Liver (tissue), 9 donors: Measurements from ENCODE around the gene CDH13. TPM values are rescaled to one million over a fixed set of nuclear protein-coding genes. Genes with fewer than 3 reads are reported as not detected.

Experiments used
- DNase-seq: peaks from one replicate; pipeline ENCODE4 v3.0.0-alpha.2; 2017; ENCODE audit warnings: low spot score
- H3K27ac ChIP-seq, 2 donors: one replicate each; pipeline ENCODE4 v1.7.0; 2013; ENCODE audit warnings: inconsistent platforms in 2 of 2, low read length in 2 of 2, control low read depth in 1 of 2, low read depth in 1 of 2, mild to moderate bottlenecking in 1 of 2
- H3K27me3 ChIP-seq, 4 donors: one replicate each; pipeline versions ENCODE4 v1.6.1 to v1.7.0; 2013; ENCODE audit warnings: low read length in 3 of 4, inconsistent platforms in 1 of 4, mild to moderate bottlenecking in 1 of 4, moderate library complexity in 1 of 4; ENCODE audit not compliant: control insufficient read depth in 4 of 4, insufficient read depth in 4 of 4
- H3K36me3 ChIP-seq, 4 donors: one replicate each; pipeline versions ENCODE4 v1.6.1 to v1.7.0; 2013; ENCODE audit warnings: low read length in 3 of 4, mild to moderate bottlenecking in 3 of 4, low read depth in 1 of 4, moderate library complexity in 1 of 4; ENCODE audit not compliant: control insufficient read depth in 4 of 4, insufficient read depth in 3 of 4
- H3K4me1 ChIP-seq, 4 donors: one replicate each; pipeline versions ENCODE4 v1.6.1 to v1.7.0; 2013; ENCODE audit warnings: low read length in 3 of 4, mild to moderate bottlenecking in 3 of 4, moderate library complexity in 1 of 4; ENCODE audit not compliant: control insufficient read depth in 4 of 4, insufficient read depth in 4 of 4
- H3K4me3 ChIP-seq, 3 donors: one replicate each; pipeline versions ENCODE4 v1.6.1 to v1.7.0; 2013; ENCODE audit warnings: low read length in 3 of 3, control low read depth in 1 of 3, low read depth in 1 of 3, mild to moderate bottlenecking in 1 of 3
- H3K9ac ChIP-seq, 2 donors: one replicate each; pipeline ENCODE4 v1.7.0; 2013; ENCODE audit warnings: low read length in 2 of 2, mild to moderate bottlenecking in 2 of 2, moderate library complexity in 2 of 2, control low read depth in 1 of 2, low read depth in 1 of 2
- H3K9me3 ChIP-seq, 4 donors: one replicate each; pipeline versions ENCODE4 v1.6.1 to v1.7.0; 2013; ENCODE audit warnings: low read length in 3 of 4; ENCODE audit not compliant: control insufficient read depth in 4 of 4
- CTCF ChIP-seq: fragments of 150-350 bp; IDR thresholded peaks from 2 replicates; pipeline ENCODE4 v1.5.1; 2017; ENCODE audit warnings: improper control_type of control experiment, low read depth, low read length; ENCODE audit not compliant: missing input control
- EGR1 ChIP-seq, 2 donors: IDR thresholded peaks; 2 replicates each; pipeline ENCODE4 v1.6.1; 2016 to 2018; ENCODE audit warnings: antibody characterized with exemption in 2 of 2, low read depth in 2 of 2
- FOXA1 ChIP-seq: IDR thresholded peaks from 2 replicates; pipeline ENCODE4 v1.6.1; 2016; ENCODE audit warnings: antibody characterized with exemption
- FOXA2 ChIP-seq: IDR thresholded peaks from 2 replicates; pipeline ENCODE4 v1.6.1; 2016; ENCODE audit warnings: antibody characterized with exemption
- GABPA ChIP-seq, 2 donors: IDR thresholded peaks in 1 of 2; conservative IDR thresholded peaks in 1 of 2; 2 replicates each; pipeline ENCODE4 v1.6.1; 2016; ENCODE audit warnings: antibody characterized with exemption in 2 of 2, mild to moderate bottlenecking in 1 of 2, moderate library complexity in 1 of 2
- HNF4A ChIP-seq, 2 donors: conservative IDR thresholded peaks; 2 replicates each; pipeline ENCODE4 v1.6.1; 2016; ENCODE audit warnings: antibody characterized with exemption in 2 of 2, mild to moderate bottlenecking in 2 of 2
- HNF4G ChIP-seq: IDR thresholded peaks from 2 replicates; pipeline ENCODE4 v1.6.1; 2016; ENCODE audit warnings: antibody characterized with exemption
- JUND ChIP-seq, 2 donors: IDR thresholded peaks; 2 replicates each; pipeline ENCODE4 v1.6.1; 2016; ENCODE audit warnings: antibody characterized with exemption in 2 of 2
- MAX ChIP-seq: IDR thresholded peaks from 2 replicates; pipeline ENCODE4 v1.6.1; 2016; ENCODE audit warnings: antibody characterized with exemption
- NR2F2 ChIP-seq: IDR thresholded peaks from 2 replicates; pipeline ENCODE4 v1.6.1; 2016; ENCODE audit warnings: antibody characterized with exemption
- RAD21 ChIP-seq, 2 donors: IDR thresholded peaks; 2 replicates each; pipeline ENCODE4 v1.6.1; 2016; ENCODE audit warnings: antibody characterized with exemption in 2 of 2, mild to moderate bottlenecking in 2 of 2
- RXRA ChIP-seq, 2 donors: IDR thresholded peaks; 2 replicates each; pipeline ENCODE4 v1.6.1; 2017 to 2018; ENCODE audit warnings: antibody characterized with exemption in 2 of 2, mild to moderate bottlenecking in 1 of 2
- SP1 ChIP-seq: IDR thresholded peaks from 2 replicates; pipeline ENCODE4 v1.6.1; 2018; ENCODE audit warnings: antibody characterized with exemption, mild to moderate bottlenecking
- TAF1 ChIP-seq: conservative IDR thresholded peaks from 2 replicates; pipeline ENCODE4 v1.6.1; 2016; ENCODE audit warnings: antibody characterized with exemption, mild to moderate bottlenecking
- YY1 ChIP-seq: IDR thresholded peaks from 2 replicates; pipeline ENCODE4 v1.6.1; 2016; ENCODE audit warnings: antibody characterized with exemption, mild to moderate bottlenecking
- WGBS: extraction: QIAGEN DNeasy Blood & Tissue Kit; methylation state at CpG from one replicate; pipeline ENCODE4 v1.1.7; 2013; 5-methylcytosine and 5-hydroxymethylcytosine counted together
- polyA plus RNA-seq, 2 donors: library from polyadenylated mRNA; stranded (reverse) in 1 of 2; unstranded in 1 of 2; fragments of 200-250 nt in 1 of 2; fragments of >200 nt in 1 of 2; fragmentation: Nextera tagmentation in 1 of 2; extraction: Ambion mirVana in 1 of 2; gene quantifications; one replicate each; pipeline versions ENCODE4 v1.2.1 to v1.2.3, GENCODE V29; 2013 to 2015
- total RNA-seq, 2 donors: library from RNA; depleted of rRNA; stranded (reverse); fragments of >200 nt; gene quantifications; one replicate each; pipeline ENCODE4 v1.2.3, GENCODE V29; 2014
- TF ChIP-seq, protein P1 (sequence below): IDR thresholded peaks from 2 replicates; pipeline ENCODE4 v1.6.1; 2016; ENCODE audit warnings: antibody characterized with exemption
- TF ChIP-seq, protein P2 (sequence below): IDR thresholded peaks from 2 replicates; pipeline ENCODE4 v1.6.1; 2016; ENCODE audit warnings: antibody characterized with exemption
- TF ChIP-seq, protein P3 (sequence below): IDR thresholded peaks from 2 replicates; pipeline ENCODE4 v1.6.1; 2016; ENCODE audit warnings: antibody characterized with exemption, mild to moderate bottlenecking
- donor health status: healthy.
- donor health status: healthy.
- donor health status: healthy.
- donor health status: healthy.
- donor health status: healthy.

CDH13 gene
- total and polyA plus RNA-seq, 4 donors: 0.21 to 1.5 (median 0.58) TPM

DNA sequence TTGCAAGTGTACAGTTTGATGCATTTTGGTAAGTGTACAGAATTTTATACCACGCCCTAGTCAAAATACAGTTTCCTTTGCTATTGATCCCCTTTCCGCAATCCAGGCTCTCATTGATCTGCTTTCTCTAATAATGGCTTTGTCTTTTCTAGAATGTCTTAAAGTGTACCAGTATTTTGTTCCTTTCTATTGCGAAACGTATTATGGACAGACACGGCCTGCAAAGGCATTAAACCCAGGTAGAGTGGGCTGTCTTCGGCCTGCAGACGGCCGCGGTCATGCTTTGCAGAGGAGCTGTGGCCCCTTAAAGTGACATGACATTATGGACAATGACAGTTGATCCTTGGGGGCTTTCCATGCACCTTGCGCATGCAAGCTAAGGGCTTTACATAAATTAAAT lies 1165.1 kb downstream of the CDH13 start:
- no peak overlapping the region for H3K27ac ChIP-seq
- no peaks in the 10 kb centered on the region for H3K36me3 ChIP-seq
- H3K4me3 ChIP-seq: no peak overlapping the region
- no peak for DNase-seq
- no peaks in the 10 kb centered on the region for H3K4me1 ChIP-seq
- no peaks in the 10 kb centered on the region for H3K9me3 ChIP-seq
- 89% methylated on average over 10 of the region's 10 CpGs for WGBS
- no peaks in the 10 kb centered on the region for H3K27me3 ChIP-seq
- TF ChIP-seq, protein P1, sequence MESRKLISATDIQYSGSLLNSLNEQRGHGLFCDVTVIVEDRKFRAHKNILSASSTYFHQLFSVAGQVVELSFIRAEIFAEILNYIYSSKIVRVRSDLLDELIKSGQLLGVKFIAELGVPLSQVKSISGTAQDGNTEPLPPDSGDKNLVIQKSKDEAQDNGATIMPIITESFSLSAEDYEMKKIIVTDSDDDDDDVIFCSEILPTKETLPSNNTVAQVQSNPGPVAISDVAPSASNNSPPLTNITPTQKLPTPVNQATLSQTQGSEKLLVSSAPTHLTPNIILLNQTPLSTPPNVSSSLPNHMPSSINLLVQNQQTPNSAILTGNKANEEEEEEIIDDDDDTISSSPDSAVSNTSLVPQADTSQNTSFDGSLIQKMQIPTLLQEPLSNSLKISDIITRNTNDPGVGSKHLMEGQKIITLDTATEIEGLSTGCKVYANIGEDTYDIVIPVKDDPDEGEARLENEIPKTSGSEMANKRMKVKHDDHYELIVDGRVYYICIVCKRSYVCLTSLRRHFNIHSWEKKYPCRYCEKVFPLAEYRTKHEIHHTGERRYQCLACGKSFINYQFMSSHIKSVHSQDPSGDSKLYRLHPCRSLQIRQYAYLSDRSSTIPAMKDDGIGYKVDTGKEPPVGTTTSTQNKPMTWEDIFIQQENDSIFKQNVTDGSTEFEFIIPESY: no peak
- TF ChIP-seq NR2F2: no peak
- TF ChIP-seq, protein P2, sequence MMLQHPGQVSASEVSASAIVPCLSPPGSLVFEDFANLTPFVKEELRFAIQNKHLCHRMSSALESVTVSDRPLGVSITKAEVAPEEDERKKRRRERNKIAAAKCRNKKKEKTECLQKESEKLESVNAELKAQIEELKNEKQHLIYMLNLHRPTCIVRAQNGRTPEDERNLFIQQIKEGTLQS: no peak
- TF ChIP-seq TAF1: no peak
- TF ChIP-seq RAD21 (IDR thresholded peaks at IDR 0.05): no peak
- TF ChIP-seq FOXA2: no peak
- TF ChIP-seq FOXA1: no peak
- TF ChIP-seq MAX: no peak
- TF ChIP-seq RXRA (IDR thresholded peaks at IDR 0.05): no peak
- no peak for TF ChIP-seq JUND (IDR thresholded peaks at IDR 0.05)
- no peak for TF ChIP-seq HNF4G
- TF ChIP-seq CTCF: no peak
- TF ChIP-seq HNF4A (conservative IDR thresholded peaks at IDR 0.05): no peak
- TF ChIP-seq EGR1 (IDR thresholded peaks at IDR 0.05; ENCODE audit: low read depth in 2 of 2): no peak
- TF ChIP-seq, protein P3, sequence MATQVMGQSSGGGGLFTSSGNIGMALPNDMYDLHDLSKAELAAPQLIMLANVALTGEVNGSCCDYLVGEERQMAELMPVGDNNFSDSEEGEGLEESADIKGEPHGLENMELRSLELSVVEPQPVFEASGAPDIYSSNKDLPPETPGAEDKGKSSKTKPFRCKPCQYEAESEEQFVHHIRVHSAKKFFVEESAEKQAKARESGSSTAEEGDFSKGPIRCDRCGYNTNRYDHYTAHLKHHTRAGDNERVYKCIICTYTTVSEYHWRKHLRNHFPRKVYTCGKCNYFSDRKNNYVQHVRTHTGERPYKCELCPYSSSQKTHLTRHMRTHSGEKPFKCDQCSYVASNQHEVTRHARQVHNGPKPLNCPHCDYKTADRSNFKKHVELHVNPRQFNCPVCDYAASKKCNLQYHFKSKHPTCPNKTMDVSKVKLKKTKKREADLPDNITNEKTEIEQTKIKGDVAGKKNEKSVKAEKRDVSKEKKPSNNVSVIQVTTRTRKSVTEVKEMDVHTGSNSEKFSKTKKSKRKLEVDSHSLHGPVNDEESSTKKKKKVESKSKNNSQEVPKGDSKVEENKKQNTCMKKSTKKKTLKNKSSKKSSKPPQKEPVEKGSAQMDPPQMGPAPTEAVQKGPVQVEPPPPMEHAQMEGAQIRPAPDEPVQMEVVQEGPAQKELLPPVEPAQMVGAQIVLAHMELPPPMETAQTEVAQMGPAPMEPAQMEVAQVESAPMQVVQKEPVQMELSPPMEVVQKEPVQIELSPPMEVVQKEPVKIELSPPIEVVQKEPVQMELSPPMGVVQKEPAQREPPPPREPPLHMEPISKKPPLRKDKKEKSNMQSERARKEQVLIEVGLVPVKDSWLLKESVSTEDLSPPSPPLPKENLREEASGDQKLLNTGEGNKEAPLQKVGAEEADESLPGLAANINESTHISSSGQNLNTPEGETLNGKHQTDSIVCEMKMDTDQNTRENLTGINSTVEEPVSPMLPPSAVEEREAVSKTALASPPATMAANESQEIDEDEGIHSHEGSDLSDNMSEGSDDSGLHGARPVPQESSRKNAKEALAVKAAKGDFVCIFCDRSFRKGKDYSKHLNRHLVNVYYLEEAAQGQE: no peak
- TF ChIP-seq GABPA (IDR thresholded peaks at IDR 0.05 in 1 of 2, conservative IDR thresholded peaks at IDR 0.05 in 1 of 2): no peak
- TF ChIP-seq YY1: no peak
- no peak for TF ChIP-seq SP1
- no peak overlapping the region for H3K9ac ChIP-seq
